NCI-H1092 (cell line): ENCODE data around the gene BMPER.
"Not testable (repeated sequence)": the region's sequence is repeated elsewhere in the genome, so short reads cannot be mapped to it uniquely, and the experiment has no call there.

Experiments used
- DNase-seq: peaks from one replicate; lab custom pipeline; 2025; lab: John Stamatoyannopoulos, UW

The BMPER gene

GRCh38 chr7:34138483-34138882 lies 233.1 kb downstream of the BMPER start:
- peak; percentile 81 for DNase-seq

GRCh38 chr7:34139086-34139485 lies 233.7 kb downstream of the BMPER start:
- DNase-seq: no peak

GRCh38 chr7:34140066-34140465 lies 234.7 kb downstream of the BMPER start:
- no peak for DNase-seq

- no peak for DNase-seq
Measured at GRCh38 chr7:34143402-34143801, 238.1 kb downstream of the BMPER start.

- DNase-seq: no peak
Measured at GRCh38 chr7:34145603-34146002, 240.3 kb downstream of the BMPER start.

- DNase-seq: no peak
Measured at GRCh38 chr7:34153656-34154270, 248.4 kb downstream of the BMPER start.

- DNase-seq: no peak
Measured at GRCh38 chr7:34155220-34155908, 250.0 kb downstream of the BMPER start.

- no peak for DNase-seq
Measured at GRCh38 chr7:34156336-34156735, 251.0 kb downstream of the BMPER start.

GRCh38 chr7:34157137-34157536 lies 251.8 kb downstream of the BMPER start:
- DNase-seq: no peak

GRCh38 chr7:34158368-34159153 lies 253.2 kb downstream of the BMPER start:
- no peak for DNase-seq

GRCh38 chr7:34160261-34160752 lies 255.0 kb downstream of the BMPER start:
- DNase-seq: no peak

GRCh38 chr7:34162027-34162565 lies 256.8 kb downstream of the BMPER start:
- no peak for DNase-seq

GRCh38 chr7:34162677-34163076 lies 257.3 kb downstream of the BMPER start:
- DNase-seq: no peak

GRCh38 chr7:34163956-34164355 lies 258.6 kb downstream of the BMPER start:
- no peak for DNase-seq

- no peak for DNase-seq
Measured at GRCh38 chr7:34165466-34165865, 260.1 kb downstream of the BMPER start.

GRCh38 chr7:34165927-34166550 lies 260.7 kb downstream of the BMPER start:
- DNase-seq: peak; percentile 4

- no peak for DNase-seq
Measured at GRCh38 chr7:34168013-34168412, 262.7 kb downstream of the BMPER start.

GRCh38 chr7:34174688-34175616 lies 269.6 kb downstream of the BMPER start:
- not testable (repeated sequence) for DNase-seq

GRCh38 chr7:34175837-34176236 lies 270.5 kb downstream of the BMPER start:
- DNase-seq: no peak

GRCh38 chr7:34177476-34177875 lies 272.1 kb downstream of the BMPER start:
- no peak for DNase-seq
